ENCODE data around the gene INF2. TPM values are rescaled to one million over a fixed set of nuclear protein-coding genes. Genes with fewer than 3 reads are reported as not detected.

Gene INF2
- total and polyA plus RNA-seq, 2 donors (not counting 3 experiments of a cell fraction or from before 2014, with no cell fraction given) = 55.3 to 124 TPM

DNA sequence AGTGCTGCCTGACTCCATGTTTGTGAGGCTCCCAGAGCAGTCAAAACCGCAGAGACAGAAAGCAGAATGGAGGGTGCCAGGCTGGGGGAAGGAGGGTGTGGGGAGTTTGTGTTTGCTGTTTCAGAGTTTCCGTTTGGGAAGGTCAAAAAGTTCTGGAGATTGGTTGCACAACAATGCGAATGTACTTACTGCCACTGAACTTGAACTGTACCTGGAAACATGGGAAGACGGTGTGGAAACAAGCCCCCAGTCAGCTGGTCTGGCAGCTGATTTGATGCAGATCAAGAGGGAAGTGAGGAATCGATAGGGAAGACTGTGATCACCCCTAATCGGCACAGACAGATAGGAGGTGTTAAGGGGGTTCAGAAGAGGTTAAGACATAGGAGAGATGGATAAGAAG lies 35.3 kb upstream of the INF2 start:
- H3K9me1 ChIP-seq (replicated peaks; ENCODE audit: control insufficient read depth, extremely low read depth, insufficient read depth, low read length) = no peaks in the 10 kb centered on the region
- intact Hi-C loops (cut with micrococcal nuclease) = no loop called here
- H3K9me3 ChIP-seq (replicated peaks; ENCODE audit: control insufficient read depth, insufficient read depth, low read length) = no peaks in the 10 kb centered on the region
- H3K4me2 ChIP-seq (ENCODE audit: insufficient read depth, low read length) = no peak overlapping the region
- no peak overlapping the region for H3K27ac ChIP-seq (ENCODE audit: insufficient read depth, low read depth, low read length)
- peaks cover 0 to 6% of the 10 kb centered on the region in 2 experiments for H3K27me3 ChIP-seq (ENCODE audit: control insufficient read depth in 2 of 2, insufficient read depth in 2 of 2, low read length in 2 of 2)
- no peak for FAIRE-seq
- no peak overlapping the region for H3K4me3 ChIP-seq (replicated peaks in 1 of 3; ENCODE audit: insufficient read depth in 1 of 3, low read depth in 1 of 3, low read length in 3 of 3)
- no peaks in the 10 kb centered on the region for H3K79me2 ChIP-seq (ENCODE audit: control insufficient read depth, insufficient read depth, low read length)
- ChIA-PET CTCF (no interaction called here), POLR2A (no interaction called here)
- TF ChIP-seq, protein P1, sequence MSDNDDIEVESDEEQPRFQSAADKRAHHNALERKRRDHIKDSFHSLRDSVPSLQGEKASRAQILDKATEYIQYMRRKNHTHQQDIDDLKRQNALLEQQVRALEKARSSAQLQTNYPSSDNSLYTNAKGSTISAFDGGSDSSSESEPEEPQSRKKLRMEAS (IDR thresholded peaks at IDR 0.05; ENCODE audit: insufficient read depth, insufficient read length) = no peak
- TF ChIP-seq FOS (IDR thresholded peaks at IDR 0.05; ENCODE audit: borderline replicate concordance, insufficient read depth, low read length) (no peak), POLR2A (IDR thresholded peaks at IDR 0.05; ENCODE audit: low read depth, low read length) (no peak), POLR2AphosphoS5 (IDR thresholded peaks at IDR 0.05; ENCODE audit: insufficient read depth, low read depth, low read length) (no peak), JUN (IDR thresholded peaks at IDR 0.05; ENCODE audit: borderline replicate concordance, insufficient read depth, insufficient read length, low read depth) (no peak), MYC (IDR thresholded peaks at IDR 0.05; ENCODE audit: low read depth, low read length) (no peak), GATA2 (IDR thresholded peaks at IDR 0.05; ENCODE audit: insufficient read depth, insufficient read length, low read depth, low read length) (no peak), EZH2 (IDR thresholded peaks at IDR 0.05; ENCODE audit: borderline replicate concordance, low read depth, low read length, severe bottlenecking) (no peak)
- TF ChIP-seq, protein P2, sequence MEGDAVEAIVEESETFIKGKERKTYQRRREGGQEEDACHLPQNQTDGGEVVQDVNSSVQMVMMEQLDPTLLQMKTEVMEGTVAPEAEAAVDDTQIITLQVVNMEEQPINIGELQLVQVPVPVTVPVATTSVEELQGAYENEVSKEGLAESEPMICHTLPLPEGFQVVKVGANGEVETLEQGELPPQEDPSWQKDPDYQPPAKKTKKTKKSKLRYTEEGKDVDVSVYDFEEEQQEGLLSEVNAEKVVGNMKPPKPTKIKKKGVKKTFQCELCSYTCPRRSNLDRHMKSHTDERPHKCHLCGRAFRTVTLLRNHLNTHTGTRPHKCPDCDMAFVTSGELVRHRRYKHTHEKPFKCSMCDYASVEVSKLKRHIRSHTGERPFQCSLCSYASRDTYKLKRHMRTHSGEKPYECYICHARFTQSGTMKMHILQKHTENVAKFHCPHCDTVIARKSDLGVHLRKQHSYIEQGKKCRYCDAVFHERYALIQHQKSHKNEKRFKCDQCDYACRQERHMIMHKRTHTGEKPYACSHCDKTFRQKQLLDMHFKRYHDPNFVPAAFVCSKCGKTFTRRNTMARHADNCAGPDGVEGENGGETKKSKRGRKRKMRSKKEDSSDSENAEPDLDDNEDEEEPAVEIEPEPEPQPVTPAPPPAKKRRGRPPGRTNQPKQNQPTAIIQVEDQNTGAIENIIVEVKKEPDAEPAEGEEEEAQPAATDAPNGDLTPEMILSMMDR (IDR thresholded peaks at IDR 0.05; ENCODE audit: extremely low read depth in 1 of 2, insufficient read depth in 1 of 2, low read depth in 1 of 2, low read length in 2 of 2) = no peak
- H3K36me3 ChIP-seq (ENCODE audit: control insufficient read depth in 2 of 2, extremely low read depth in 1 of 2, insufficient read depth in 2 of 2, low read length in 2 of 2) = no peaks in the 10 kb centered on the region
- DNase-seq (ENCODE audit: low read depth, low spot score) = no peak
- no peaks in the 10 kb centered on the region for H4K20me1 ChIP-seq (replicated peaks; ENCODE audit: control insufficient read depth, extremely low read depth, insufficient read depth, low read length)
- dilution Hi-C loops (cut with MboI; ENCODE audit: extremely low pct_ligation_motif_present, low sequenced_read_pairs) = no loop called here
- peaks cover 3% of the 10 kb centered on the region for H3K4me1 ChIP-seq (ENCODE audit: control insufficient read depth, extremely low read depth, insufficient read depth, low read length)
- no peak overlapping the region for H3K9ac ChIP-seq (replicated peaks; ENCODE audit: extremely low read depth, insufficient read depth, low read length)
- H2AFZ ChIP-seq (ENCODE audit: low read depth, low read length) = no peak overlapping the region
- no TSS peak for BruUV-seq (replicated peaks)

Measured in endothelial cell of umbilical vein (primary cell).